Caco-2 (cell line): ENCODE data around the gene SFMBT1. TPM values are rescaled to one million over a fixed set of nuclear protein-coding genes. Genes with fewer than 3 reads are reported as not detected.
A peak's percentile ranks its signal among the peaks of the same experiment; 100 is the strongest.

ENCODE experiments used
- BruUV-seq: library from RNA; stranded (reverse); fragments of 400-500 nt; replicated peaks from 2 replicates; lab custom pipeline; 2021; lab: Mats Ljungman, UMichigan
- CTCF ChIA-PET: fragments of 300-600 bp; sonication (Branson Sonifier 250); formaldehyde crosslinking; loops from one replicate; lab custom pipeline; 2022; ENCODE audit warnings: antibody characterized with exemption; lab: Charles Lee
- POLR2A ChIA-PET: fragments of 300-600 bp; sonication (Branson Sonifier 250); formaldehyde crosslinking; loops from one replicate; lab custom pipeline; 2022; ENCODE audit warnings: antibody characterized with exemption; lab: Charles Lee
- DNase-seq, 2 experiments: peaks; one replicate each; pipeline versions ENCODE4 v3.0.0 to v3.0.0-alpha.2; 2020 to 2022
- H3K27me3 ChIP-seq: replicated peaks from 2 replicates; pipeline ENCODE4 v1.6.0; 2011; ENCODE audit warnings: low read length; ENCODE audit not compliant: control insufficient read depth, insufficient read depth
- H3K36me3 ChIP-seq: 2 replicates; pipeline ENCODE4 v1.5.1; 2011; ENCODE audit warnings: low read length; ENCODE audit not compliant: control insufficient read depth, insufficient read depth
- H3K4me1 ChIP-seq: fragments of 250-450 bp; sonication (Bioruptor Pico); 2 replicates; pipeline ENCODE4 v1.5.1; 2020; ENCODE audit warnings: mild to moderate bottlenecking
- H3K4me3 ChIP-seq: 2 replicates; pipeline ENCODE4 v1.5.1; 2011; ENCODE audit warnings: low read depth, mild to moderate bottlenecking, control low read depth, low read length
- H3K9me3 ChIP-seq: fragments of 250-450 bp; sonication (Bioruptor Pico); 2 replicates; pipeline ENCODE4 v1.5.1; 2020; ENCODE audit warnings: mild to moderate bottlenecking, moderate library complexity
- H3K27ac Mint-ChIP-seq: one replicate; pipeline ENCODE4 v1.8.0; 2022; ENCODE audit warnings: mixed read lengths; ENCODE audit not compliant: unreplicated experiment
- H3K27me3 Mint-ChIP-seq: one replicate; pipeline ENCODE4 v1.8.0; 2022; ENCODE audit warnings: mixed read lengths; ENCODE audit not compliant: insufficient read depth, unreplicated experiment
- H3K36me3 Mint-ChIP-seq: one replicate; pipeline ENCODE4 v1.8.0; 2022; ENCODE audit warnings: mild to moderate bottlenecking, mixed read lengths; ENCODE audit not compliant: insufficient read depth, unreplicated experiment
- H3K4me1 Mint-ChIP-seq: one replicate; pipeline ENCODE4 v1.8.0; 2022; ENCODE audit warnings: low read depth, mixed read lengths; ENCODE audit not compliant: unreplicated experiment
- H3K4me3 Mint-ChIP-seq: one replicate; pipeline ENCODE4 v1.8.0; 2022; ENCODE audit warnings: mild to moderate bottlenecking, moderate library complexity, mixed read lengths; ENCODE audit not compliant: unreplicated experiment
- H3K9me3 Mint-ChIP-seq: one replicate; pipeline ENCODE4 v1.8.0; 2022; ENCODE audit warnings: mixed read lengths; ENCODE audit not compliant: unreplicated experiment
- intact Hi-C: fragments of 100-400 bp; cut with micrococcal nuclease; formaldehyde crosslinking; loops from one replicate; pipeline ENCODE4 v1.10.0; 2022; ENCODE audit not compliant: unreplicated experiment
- total RNA-seq: library from RNA; stranded (reverse); gene quantifications from 2 replicates; pipeline ENCODE4 v1.2.3, GENCODE V29; 2022
- TF ChIP-seq, protein P1 (sequence below), 2 experiments: fragments of 200-600 bp in 1 of 2; IDR thresholded peaks; 1 replicate in 1 of 2; 2 replicates in 1 of 2; pipeline versions ENCODE4 v1.5.1 to v1.8.0; 2011 to 2022; ENCODE audit warnings: antibody characterized with exemption in 1 of 2, control low read depth in 1 of 2, inconsistent platforms in 1 of 2, low read depth in 1 of 2, low read length in 1 of 2, mild to moderate bottlenecking in 1 of 2, moderate library complexity in 1 of 2; ENCODE audit not compliant: insufficient read depth in 1 of 2, severe bottlenecking in 1 of 2, unreplicated experiment in 1 of 2

SFMBT1 gene
- total RNA-seq, 1 experiment from 2014 or later: 45.3 TPM

DNA sequence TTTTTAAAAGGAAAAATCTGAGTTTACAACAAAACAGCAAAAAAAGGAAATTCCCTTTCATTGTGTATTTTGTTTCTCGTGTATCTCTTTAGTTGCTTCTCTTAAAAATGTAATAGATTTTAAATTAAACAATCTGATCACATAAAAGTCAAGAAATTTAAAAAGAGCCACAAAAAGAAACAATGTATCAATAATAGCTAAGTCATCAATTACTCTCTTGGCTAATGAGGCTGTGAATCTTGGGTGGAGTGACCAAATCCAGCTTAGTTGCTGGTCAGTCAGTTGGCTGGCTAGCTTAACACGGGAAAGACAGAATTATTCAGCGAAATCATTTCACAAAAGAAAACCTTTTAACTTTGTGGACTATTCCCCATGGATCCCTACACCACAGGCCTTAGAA is 3.2 kb downstream of the SFMBT1 start:
- no peak overlapping the region for H3K27ac Mint-ChIP-seq
- CTCF ChIA-PET: no interaction called here

DNA sequence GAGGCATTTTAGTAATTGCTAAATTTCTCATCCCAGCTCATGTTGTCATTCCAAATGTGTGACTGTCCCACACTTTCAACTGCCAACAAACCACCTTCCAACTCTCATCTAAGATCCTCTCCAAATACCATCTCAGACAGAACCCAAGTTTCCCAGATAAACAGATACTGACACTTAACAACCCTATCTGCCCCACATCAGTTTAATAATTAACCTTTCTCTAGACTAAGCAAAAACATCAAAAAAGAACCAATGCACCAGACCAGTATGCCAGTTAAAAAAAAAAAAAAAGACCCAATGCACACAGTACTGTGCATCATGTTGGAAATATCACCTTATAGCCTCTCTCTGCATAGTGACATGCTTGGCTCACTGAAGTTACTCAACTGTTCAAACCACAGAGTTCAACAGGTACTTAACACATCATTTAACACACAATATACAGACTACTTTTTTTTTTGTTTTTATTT is 5.5 kb downstream of the SFMBT1 start:
- H3K27ac Mint-ChIP-seq: peak overlapping the region; percentile 75
- TF ChIP-seq, protein P1, sequence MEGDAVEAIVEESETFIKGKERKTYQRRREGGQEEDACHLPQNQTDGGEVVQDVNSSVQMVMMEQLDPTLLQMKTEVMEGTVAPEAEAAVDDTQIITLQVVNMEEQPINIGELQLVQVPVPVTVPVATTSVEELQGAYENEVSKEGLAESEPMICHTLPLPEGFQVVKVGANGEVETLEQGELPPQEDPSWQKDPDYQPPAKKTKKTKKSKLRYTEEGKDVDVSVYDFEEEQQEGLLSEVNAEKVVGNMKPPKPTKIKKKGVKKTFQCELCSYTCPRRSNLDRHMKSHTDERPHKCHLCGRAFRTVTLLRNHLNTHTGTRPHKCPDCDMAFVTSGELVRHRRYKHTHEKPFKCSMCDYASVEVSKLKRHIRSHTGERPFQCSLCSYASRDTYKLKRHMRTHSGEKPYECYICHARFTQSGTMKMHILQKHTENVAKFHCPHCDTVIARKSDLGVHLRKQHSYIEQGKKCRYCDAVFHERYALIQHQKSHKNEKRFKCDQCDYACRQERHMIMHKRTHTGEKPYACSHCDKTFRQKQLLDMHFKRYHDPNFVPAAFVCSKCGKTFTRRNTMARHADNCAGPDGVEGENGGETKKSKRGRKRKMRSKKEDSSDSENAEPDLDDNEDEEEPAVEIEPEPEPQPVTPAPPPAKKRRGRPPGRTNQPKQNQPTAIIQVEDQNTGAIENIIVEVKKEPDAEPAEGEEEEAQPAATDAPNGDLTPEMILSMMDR (IDR thresholded peaks at IDR 0.05; ENCODE audit: insufficient read depth in 1 of 2, low read depth in 1 of 2, low read length in 1 of 2, severe bottlenecking in 1 of 2, unreplicated experiment in 1 of 2): no peak
- no peaks in the 10 kb centered on the region for H3K27me3 Mint-ChIP-seq
- BruUV-seq: no TSS peak
- peaks cover 5% of the 10 kb centered on the region for H3K36me3 Mint-ChIP-seq
- Histone ChIP-seq H3K27me3 (no peaks in the 10 kb centered on the region), H3K4me1 (peaks cover 78% of the 10 kb centered on the region), H3K9me3 (no peaks in the 10 kb centered on the region), H3K36me3 (no peaks in the 10 kb centered on the region), H3K4me3 (no peak overlapping the region)
- POLR2A ChIA-PET: no interaction called here
- CTCF ChIA-PET: interaction anchor here (0.6 kb wide), 1 partner anchor 9 kb away, joined by 3 read pairs; no protein-coding TSS in a partner anchor
- peak in 1 of 2 experiments; percentile 56 for DNase-seq
- peaks cover 45% of the 10 kb centered on the region for H3K4me1 Mint-ChIP-seq
- H3K9me3 Mint-ChIP-seq: no peaks in the 10 kb centered on the region
- peak overlapping the region; percentile 47 for H3K4me3 Mint-ChIP-seq
- intact Hi-C loops: loop anchor here (5.0 to 10.0 kb wide), 2 partner anchors 33 to 506 kb away; partner anchors contain the start of genes NT5DC2 and UQCC5

More for the DNA sequence above, 3.2 kb downstream of the SFMBT1 start:
- H3K9me3 ChIP-seq: no peaks in the 10 kb centered on the region
- H3K4me3 ChIP-seq: no peak overlapping the region
- H3K4me1 ChIP-seq: peaks cover 56% of the 10 kb centered on the region
- DNase-seq: no peak
- no peaks in the 10 kb centered on the region for H3K27me3 Mint-ChIP-seq
- no peak overlapping the region for H3K4me3 Mint-ChIP-seq
- H3K4me1 Mint-ChIP-seq: peaks cover 27% of the 10 kb centered on the region
- intact Hi-C loops: loop anchor here (5.0 to 10.0 kb wide), 2 partner anchors 35 to 508 kb away; partner anchors contain the start of genes NT5DC2 and UQCC5
- TF ChIP-seq, protein P1 (IDR thresholded peaks at IDR 0.05; ENCODE audit: insufficient read depth in 1 of 2, low read depth in 1 of 2, low read length in 1 of 2, severe bottlenecking in 1 of 2, unreplicated experiment in 1 of 2): no peak
- BruUV-seq: no TSS peak
- H3K36me3 Mint-ChIP-seq: peaks cover 21% of the 10 kb centered on the region
- H3K36me3 ChIP-seq: no peaks in the 10 kb centered on the region
- no peaks in the 10 kb centered on the region for H3K27me3 ChIP-seq
- H3K9me3 Mint-ChIP-seq: no peaks in the 10 kb centered on the region
- POLR2A ChIA-PET: no interaction called here

DNA sequence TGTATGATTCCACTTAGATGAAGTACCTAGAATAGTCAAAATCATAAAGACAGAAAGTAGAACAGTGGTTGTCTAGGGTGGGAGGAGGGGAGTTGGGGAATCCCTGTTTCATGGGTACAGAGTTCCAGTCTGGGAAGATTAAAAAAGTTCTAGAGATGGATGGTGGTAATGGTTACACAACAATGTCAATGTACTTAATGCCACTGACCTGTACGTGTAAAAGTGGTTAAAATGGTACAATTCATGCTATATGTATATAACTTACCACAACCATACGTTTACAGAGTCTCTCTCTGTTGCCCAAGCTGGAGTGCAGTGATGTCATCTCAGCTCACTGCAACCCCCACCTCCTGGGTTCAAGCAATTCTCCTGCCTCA is 6.5 kb downstream of the SFMBT1 start:
- Mint-ChIP-seq H3K36me3 (peaks cover under 1% of the 10 kb centered on the region), H3K27me3 (no peaks in the 10 kb centered on the region), H3K9me3 (no peaks in the 10 kb centered on the region), H3K4me3 (no peak overlapping the region), H3K4me1 (peaks cover 50% of the 10 kb centered on the region), H3K27ac (peak overlapping the region; percentile 73)
- no peak overlapping the region for H3K4me3 ChIP-seq
- ChIA-PET POLR2A (no interaction called here), CTCF (no interaction called here)
- H3K27me3 ChIP-seq: no peaks in the 10 kb centered on the region
- H3K36me3 ChIP-seq: no peaks in the 10 kb centered on the region
- TF ChIP-seq, protein P1 (IDR thresholded peaks at IDR 0.05; ENCODE audit: insufficient read depth in 1 of 2, low read depth in 1 of 2, low read length in 1 of 2, severe bottlenecking in 1 of 2, unreplicated experiment in 1 of 2): no peak
- peaks cover 86% of the 10 kb centered on the region for H3K4me1 ChIP-seq
- H3K9me3 ChIP-seq: no peaks in the 10 kb centered on the region
- intact Hi-C loops: no loop called here
- no peak for DNase-seq
- BruUV-seq: no TSS peak
